BE2C (cell line): ENCODE results near the gene PGF. TPM values are rescaled to one million over a fixed set of nuclear protein-coding genes. Genes with fewer than 3 reads are reported as not detected.
"Not testable (repeated sequence)": the region's sequence is repeated elsewhere in the genome, so short reads cannot be mapped to it uniquely, and the experiment has no call there.

Experiments used
- DNase-seq: peaks from one replicate; pipeline ENCODE4 v3.0.0-alpha.2; 2020
- H3K27me3 ChIP-seq: fragments of 250-450 bp; sonication (Bioruptor Pico); 2 replicates; pipeline ENCODE4 v1.5.1; 2020; ENCODE audit warnings: mild to moderate bottlenecking
- H3K36me3 ChIP-seq: fragments of 250-450 bp; sonication (Bioruptor Pico); 2 replicates; pipeline ENCODE4 v1.5.1; 2020; ENCODE audit warnings: mild to moderate bottlenecking
- H3K4me1 ChIP-seq: fragments of 250-450 bp; sonication (Bioruptor Pico); 2 replicates; pipeline ENCODE4 v1.5.1; 2020
- H3K4me3 ChIP-seq: 2 replicates; pipeline ENCODE4 v1.5.1; 2011; ENCODE audit warnings: low read depth, low read length
- H3K9me3 ChIP-seq: fragments of 250-450 bp; sonication (Bioruptor Pico); 2 replicates; pipeline ENCODE4 v1.5.1; 2020
- CTCF ChIP-seq: IDR thresholded peaks from 2 replicates; pipeline ENCODE4 v1.5.1; 2012; ENCODE audit warnings: mild to moderate bottlenecking, low read depth, low read length
- polyA plus RNA-seq: library from polyadenylated mRNA; unstranded; fragments of >200 nt; gene quantifications from one replicate; pipeline ENCODE4 v1.2.1, GENCODE V29; 2012; ENCODE audit warnings: low read depth, missing spikeins; ENCODE audit not compliant: insufficient read length, insufficient read depth

PGF gene
- polyA plus RNA-seq = 44.0 TPM

GRCh38 chr14:74955229-74956026, at the start of gene PGF:
TSS of gene PGF (minus strand) at chr14:74955597. CDS start at chr14:74955242, 355 bp downstream.
- peak; percentile 86 for DNase-seq
- H3K4me3 ChIP-seq = peak within 1 kb of the TSS; percentile 82

GRCh38 chr14:75003250-75004027, 48.0 kb upstream of the PGF start:
- Histone ChIP-seq H3K9me3 (no peaks in the 10 kb centered on the region), H3K4me3 (peak overlapping the region; percentile 97), H3K36me3 (peaks cover 33% of the 10 kb centered on the region), H3K4me1 (no peaks in the 10 kb centered on the region), H3K27me3 (no peaks in the 10 kb centered on the region)
- TF ChIP-seq CTCF = no peak
- DNase-seq = no peak

More at GRCh38 chr14:74955229-74956026, at the start of gene PGF:
- no peak for TF ChIP-seq CTCF
- H3K27me3 ChIP-seq = no peaks in the 10 kb centered on the region
- peaks cover 4% of the 10 kb centered on the region; the same call in 1 of the 2 replicates for H3K4me1 ChIP-seq
- H3K9me3 ChIP-seq = no peaks in the 10 kb centered on the region
- H3K36me3 ChIP-seq = no peaks in the 10 kb centered on the region

- DNase-seq = peak; percentile 99
- Histone ChIP-seq H3K4me1 (no peaks in the 10 kb centered on the region), H3K4me3 (peak within 1 kb of the TSS; percentile 97), H3K27me3 (no peaks in the 10 kb centered on the region), H3K9me3 (no peaks in the 10 kb centered on the region), H3K36me3 (peaks cover 25% of the 10 kb centered on the region)
- 0 out of 2 replicates have a peak, but pooled peaks have one; percentile 17 for TF ChIP-seq CTCF
These were observed 47.2 kb upstream of the PGF start, which contains the start of gene EIF2B2 for GRCh38 chr14:75002392-75003249. TSS of gene EIF2B2 (plus strand) at chr14:75002921. CDS start at chr14:75002991, 70 bp downstream.

- TF ChIP-seq CTCF = no peak
- peak overlapping the region; percentile 97 for H3K4me3 ChIP-seq
- no peaks in the 10 kb centered on the region for H3K4me1 ChIP-seq
- peaks cover 18% of the 10 kb centered on the region for H3K36me3 ChIP-seq
- no peaks in the 10 kb centered on the region for H3K27me3 ChIP-seq
- no peaks in the 10 kb centered on the region for H3K9me3 ChIP-seq
- no peak for DNase-seq
These were observed 46.5 kb upstream of the PGF start for GRCh38 chr14:75001899-75002298.

- TF ChIP-seq CTCF = no peak
- no peaks in the 10 kb centered on the region for H3K4me1 ChIP-seq
- H3K9me3 ChIP-seq = no peaks in the 10 kb centered on the region
- no peak overlapping the region for H3K4me3 ChIP-seq
- H3K36me3 ChIP-seq = peaks cover 11% of the 10 kb centered on the region
- DNase-seq = no peak
- no peaks in the 10 kb centered on the region for H3K27me3 ChIP-seq
These were observed 45.9 kb upstream of the PGF start for GRCh38 chr14:75001261-75001660.

- H3K4me3 ChIP-seq, H3K4me1 ChIP-seq, H3K36me3 ChIP-seq, DNase-seq, H3K9me3 ChIP-seq, H3K27me3 ChIP-seq: not testable (repeated sequence)
These were observed 40.4 kb upstream of the PGF start for GRCh38 chr14:74995781-74996180.

GRCh38 chr14:74994182-74994581, 38.8 kb upstream of the PGF start:
- H3K27me3 ChIP-seq, DNase-seq, H3K4me1 ChIP-seq, H3K9me3 ChIP-seq, H3K36me3 ChIP-seq, H3K4me3 ChIP-seq: not testable (repeated sequence)
